NCI-H1417 (cell line): ENCODE measurements around the gene FGF14.

Experiments used
- DNase-seq, 3 experiments: peaks; one replicate each; lab custom pipeline; 2025; lab: John Stamatoyannopoulos, UW

The FGF14 gene

DNA sequence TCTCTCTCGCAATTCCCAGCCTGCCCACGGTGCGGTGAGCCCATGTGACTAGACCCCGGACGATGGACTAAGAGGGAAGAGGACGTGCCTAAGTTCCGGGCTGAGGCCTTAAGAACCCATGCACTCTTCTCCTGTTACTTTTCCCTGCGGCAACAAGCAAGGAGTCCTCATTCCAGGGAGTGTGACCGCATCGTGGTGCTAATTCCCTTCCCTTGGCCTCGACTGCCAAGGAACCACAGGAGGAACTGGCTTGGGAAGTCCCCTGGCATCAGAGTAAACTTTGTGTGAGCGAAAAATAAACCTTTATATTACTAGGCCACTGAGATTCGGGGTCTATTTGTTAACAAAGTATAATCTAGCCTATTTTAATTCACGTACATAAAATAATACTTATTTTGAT, 34.0 kb downstream of the FGF14 start:
- no peak for DNase-seq

DNA sequence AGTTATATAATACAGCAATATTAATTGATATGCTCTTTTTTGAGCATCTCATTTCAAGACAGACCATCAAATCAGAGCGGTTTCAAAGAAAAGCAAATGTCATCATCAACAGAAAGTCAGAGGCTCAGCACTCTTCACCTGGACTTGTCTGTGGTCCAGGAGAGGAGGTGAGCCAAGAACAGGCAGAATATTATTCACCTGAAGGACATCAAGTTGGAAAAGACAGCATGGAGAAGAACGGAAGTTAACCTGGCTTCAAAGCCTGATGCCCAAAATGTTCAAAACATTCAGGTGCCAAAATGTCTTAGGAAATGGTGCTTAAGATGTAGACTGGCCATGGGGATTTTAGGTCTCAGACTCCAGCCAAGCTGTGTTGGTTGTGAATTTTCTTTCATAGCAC, 40.7 kb downstream of the FGF14 start:
- no peak for DNase-seq

DNA sequence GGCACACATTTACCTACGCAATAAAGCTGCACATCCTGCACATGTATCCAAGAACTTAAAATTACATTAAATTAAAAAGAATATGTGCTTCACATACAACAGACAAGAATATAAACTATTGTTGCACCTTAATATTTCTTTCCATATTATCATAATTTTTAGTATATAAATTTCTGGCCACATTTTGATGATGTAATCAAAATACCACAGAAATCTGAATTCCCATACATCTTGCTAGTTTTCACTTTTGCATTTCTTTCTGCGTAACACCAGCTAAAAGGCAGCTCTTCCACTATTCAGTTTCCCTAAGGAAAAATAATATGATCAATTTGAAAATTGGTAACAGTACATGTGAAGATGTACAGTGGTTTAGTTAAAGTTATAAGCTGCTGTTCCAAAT, 42.6 kb downstream of the FGF14 start:
- DNase-seq: no peak

DNA sequence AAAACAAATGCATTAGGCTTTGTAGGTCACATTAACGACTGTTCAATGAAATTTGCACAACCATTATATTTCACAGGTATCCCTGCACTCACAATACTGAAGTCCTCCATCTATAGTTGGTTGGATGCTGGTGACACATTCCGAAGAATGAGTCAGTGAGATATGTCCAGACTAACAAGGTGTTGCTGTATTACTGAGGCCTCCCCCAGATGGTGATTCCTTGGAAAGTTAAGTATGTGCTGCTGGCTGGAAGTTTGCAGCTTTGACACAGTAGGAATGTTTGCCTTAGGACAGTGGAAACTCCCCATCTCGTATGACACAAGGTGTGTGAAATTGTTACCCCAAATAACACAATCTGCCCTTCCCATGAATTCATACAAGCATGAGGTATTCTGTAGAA, 46.6 kb downstream of the FGF14 start:
- no peak for DNase-seq

DNA sequence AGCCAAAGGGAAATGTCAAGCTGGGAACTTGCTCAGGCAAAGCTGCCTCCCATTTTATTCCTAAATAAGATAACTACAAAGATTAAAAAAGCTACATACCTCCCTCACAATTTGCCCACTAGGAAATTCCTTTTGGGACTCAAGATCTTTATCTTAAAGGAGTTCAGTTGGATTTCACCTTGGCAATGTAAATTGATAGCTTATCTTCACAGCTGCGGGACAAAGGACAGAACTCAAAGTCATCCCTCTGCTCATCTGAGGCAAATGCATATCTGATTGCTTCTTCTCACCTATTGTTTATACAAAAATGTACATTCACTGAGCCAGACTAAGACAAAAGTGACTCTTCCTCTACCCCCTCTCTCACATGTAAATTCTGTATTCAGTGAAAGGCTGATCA, 47.8 kb downstream of the FGF14 start:
- DNase-seq: no peak

DNA sequence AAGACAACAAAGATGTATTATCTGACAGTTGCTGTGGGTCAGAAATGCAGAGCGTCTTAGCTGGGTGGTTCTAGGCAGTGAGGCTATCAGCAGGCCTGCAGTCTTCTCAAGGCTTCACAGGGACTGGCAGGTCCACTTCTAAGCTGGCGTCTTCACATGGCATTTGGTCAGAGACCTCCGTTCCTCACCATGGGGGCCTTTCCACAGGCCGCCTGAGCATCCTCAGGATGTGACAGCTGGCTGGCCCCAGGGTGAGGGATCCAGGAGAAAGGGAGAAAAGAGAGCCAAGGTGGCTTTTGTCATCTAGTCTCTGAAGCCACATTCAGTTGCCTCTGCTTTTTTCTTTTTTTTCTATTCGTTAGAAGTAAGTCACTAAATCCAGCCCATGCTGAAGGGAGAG, 50.3 kb downstream of the FGF14 start:
- no peak for DNase-seq

DNA sequence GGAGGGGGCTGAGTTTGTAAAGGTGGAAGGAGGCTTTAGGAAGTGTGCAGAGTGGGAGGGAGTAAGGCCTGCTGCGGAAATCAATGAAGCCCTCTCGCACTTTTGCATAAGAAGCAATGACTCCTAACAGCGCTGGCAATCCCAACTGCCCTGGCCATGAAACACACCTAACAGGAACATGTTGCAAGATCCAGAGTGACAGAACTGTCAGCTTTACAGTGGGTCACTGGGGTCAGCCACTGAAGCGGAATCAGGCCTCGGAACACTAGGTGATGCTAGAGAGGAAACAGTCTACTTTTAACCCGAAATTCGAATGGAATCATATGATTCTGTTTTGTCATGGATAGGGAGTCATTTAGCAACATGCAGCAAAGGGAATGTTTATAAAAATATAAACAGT, 54.4 kb downstream of the FGF14 start:
- no peak for DNase-seq

DNA sequence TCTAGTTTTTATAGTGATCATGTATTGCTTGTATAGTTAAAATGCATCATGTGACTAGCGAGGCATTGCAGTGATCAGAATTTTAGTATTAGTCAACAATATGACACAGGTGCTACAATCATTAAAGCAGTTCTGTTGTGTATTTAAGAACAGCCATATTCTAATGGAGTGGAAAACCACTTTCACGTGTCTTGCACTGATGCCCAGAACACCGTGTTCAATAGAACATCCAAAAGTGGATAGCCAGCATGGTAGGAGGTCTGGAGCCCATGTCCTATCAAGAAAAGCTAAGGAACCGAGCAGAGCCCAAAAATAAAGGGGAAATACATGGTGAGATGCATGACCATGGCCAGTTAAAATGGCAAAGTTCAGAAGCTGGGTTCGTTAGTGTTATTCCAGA, 55.1 kb downstream of the FGF14 start:
- no peak for DNase-seq

DNA sequence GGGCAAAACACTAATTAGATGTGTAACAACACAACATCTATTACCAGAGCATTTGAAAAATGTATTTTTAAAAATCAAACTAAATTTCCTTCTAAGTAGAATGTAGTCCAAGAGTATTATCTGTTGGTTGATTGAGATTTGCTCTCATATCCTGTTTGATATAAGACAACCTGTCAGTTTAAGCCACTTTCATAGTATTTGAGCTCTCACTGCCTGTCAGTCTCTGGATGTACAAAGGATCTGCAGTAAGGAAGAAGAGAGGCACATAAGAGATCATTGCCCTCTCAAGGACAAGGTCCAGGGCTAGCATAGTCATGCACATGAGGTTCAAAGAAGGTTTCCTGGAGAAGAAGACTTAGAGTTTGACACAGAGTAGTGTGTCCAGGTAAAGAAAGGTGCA, 57.4 kb downstream of the FGF14 start:
- DNase-seq: no peak

DNA sequence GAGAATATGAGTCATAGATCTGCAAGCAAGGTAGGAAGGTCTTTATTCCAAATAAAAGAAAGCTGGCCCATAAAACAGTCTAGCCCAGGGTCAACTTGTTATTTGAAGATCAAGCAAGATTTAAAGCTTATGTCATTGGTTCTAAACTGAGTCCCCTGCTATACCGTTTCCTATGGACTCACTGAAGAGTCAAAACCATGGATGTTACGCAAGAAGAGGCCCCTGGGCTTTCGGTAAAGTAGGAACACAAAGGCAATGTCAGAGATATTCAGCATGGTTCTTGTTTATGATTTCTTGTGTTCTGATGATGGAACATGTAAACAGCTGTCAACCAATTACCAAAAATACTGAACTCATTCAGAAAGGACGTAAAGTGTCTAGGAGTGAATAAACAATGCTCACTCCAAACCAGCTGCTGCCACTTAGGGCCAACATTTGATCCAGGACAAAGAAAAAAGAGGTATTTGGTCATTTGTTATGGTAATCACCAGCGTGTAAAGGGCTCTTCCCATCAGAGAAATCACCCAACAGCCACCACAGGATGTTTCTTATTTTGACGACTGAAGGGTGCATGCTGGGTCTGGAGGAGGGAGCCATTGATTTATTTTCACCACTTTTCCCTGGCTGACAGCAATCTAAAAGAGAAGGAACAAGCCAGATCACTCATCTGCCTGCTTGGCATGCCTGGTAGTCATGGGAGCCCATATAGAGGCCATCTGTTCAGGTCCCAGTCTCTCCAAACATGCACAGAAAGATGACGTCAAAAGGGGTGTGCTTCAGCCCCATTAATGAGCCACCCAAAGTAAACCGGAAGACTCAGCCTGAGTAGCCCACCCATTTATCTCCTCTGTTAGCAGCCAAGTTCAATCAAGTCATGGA, 68.3 kb downstream of the FGF14 start:
- peak; percentile 69 to 88 (median 74) for DNase-seq

DNA sequence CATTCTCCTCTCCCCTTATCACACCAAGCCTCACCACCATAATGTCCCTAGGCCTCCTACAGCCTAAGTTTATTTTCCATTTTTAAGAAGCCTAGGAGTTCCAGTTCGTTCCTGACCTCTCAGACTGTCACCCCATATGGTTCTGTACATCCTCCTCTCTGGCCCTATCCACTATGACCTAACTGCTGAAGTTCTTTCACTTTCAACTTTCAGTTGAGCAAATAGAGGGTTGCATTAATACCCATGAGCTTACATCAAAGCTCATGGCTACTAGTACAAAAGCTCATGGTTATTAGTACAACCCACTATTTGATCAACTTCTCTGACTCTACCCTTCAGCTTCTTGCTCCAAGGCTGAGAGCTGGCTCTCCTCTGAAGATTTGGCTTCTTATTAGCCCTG, 72.9 kb downstream of the FGF14 start:
- no peak for DNase-seq

DNA sequence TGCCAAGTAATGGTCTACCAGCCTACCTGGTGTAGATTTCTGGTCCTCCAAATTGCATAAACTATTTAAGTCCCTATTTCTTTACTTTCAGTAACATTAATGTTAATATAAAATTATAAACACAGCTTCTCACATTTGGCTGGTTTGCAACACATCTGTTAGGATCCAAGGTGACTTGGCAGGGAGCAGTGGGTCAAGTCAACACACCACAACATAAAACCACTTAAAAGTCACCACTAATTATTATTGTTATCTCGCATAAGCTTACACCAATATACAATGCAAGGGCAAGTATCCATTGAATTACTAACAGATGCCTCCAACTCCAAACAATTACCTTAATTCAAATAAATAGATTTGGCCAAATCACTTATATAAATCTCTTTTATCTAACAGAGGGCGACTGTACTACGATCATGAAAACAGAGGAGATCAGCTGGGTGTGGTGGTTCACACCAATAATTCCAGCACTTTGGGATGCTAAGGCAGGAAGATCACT, 74.7 kb downstream of the FGF14 start:
- no peak for DNase-seq

DNA sequence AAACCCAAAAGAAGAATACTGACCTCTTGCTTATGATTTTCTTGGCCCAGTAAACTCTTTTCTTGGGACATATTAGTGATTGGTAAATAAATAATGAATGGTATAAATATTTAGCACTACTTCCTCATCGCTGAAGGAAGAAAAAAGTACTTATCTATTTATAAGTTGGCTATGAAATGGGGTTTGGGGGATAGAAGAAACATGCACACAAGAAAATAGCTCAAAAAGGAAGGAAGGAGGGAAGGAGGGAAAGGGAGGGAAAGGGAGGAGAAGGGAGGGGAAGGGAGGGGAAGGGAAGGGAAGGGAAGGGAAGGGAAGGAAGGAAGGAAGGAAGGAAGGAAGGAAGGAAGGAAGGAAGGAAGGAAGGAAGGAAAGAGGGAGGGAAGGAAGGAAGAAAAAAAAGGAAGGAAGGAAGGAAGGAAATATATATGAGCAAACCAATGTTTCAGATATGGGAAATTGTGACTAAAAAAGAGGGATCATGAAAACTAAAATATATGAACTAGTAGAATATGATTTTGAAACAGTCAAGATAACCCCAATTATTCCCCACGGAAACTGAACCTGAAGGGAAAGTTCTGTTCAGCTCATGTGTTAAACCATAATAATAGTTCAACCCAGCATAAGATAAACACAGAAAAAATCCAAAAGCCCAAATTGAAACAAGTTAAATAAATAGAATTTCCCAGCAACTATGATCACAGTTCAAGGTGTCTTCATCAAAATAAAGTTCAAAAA, 75.3 kb downstream of the FGF14 start:
- DNase-seq: no peak

DNA sequence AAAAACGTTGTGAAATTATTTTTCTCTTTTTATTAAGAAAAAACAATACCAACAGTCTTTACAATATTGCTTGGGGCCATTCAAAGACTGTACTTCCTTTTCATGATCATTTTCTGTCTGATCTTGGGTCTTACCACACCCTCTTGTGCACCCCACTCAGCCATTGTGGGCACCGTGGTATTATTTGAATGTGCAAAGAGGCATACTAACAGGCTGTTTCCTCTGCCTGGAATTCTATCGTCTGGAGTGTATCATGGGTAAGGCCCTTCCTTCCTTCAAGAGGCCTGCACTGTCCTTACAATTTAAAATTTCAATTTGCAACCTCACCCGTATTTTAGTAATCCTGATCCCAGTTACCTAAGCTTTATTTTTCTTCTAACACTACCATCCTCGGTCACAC, 76.5 kb downstream of the FGF14 start:
- no peak for DNase-seq

DNA sequence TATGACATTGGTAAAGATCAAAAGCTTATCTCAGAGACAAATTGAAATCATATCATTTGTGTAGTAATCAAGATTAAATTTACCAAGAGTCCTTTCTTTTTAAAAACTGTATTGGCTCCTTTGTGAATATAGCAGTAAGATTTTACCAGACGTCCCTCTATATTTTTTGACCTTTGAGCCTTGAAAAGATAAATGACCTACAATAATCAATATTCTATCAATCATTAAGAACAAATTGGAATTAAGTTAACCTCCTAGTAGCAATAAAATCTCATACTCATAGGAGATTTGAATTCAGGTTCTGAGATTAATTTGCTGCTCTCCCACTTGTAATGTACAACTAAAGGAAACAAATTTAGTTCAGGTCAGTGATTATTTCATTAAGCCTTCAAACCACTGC, 78.3 kb downstream of the FGF14 start:
- no peak for DNase-seq

DNA sequence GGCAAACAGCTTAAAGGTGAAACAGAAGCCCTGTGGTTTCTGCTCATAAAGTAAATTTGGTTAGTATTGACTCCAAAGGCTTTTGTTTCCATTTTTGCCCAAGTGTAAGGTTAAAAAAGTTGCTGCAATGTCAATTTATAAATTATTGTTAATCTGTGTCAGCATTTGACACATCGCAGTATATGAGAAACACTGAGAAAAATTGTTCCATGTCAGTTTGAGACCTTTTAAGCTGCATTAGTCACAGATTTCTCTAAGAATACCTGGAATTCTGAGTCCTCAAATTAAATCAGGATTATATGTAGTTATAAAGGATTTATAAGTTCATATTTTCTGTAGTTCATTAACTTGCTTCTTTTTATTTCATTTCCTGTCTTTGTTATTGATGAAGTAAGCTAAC, 78.8 kb downstream of the FGF14 start:
- DNase-seq: no peak

DNA sequence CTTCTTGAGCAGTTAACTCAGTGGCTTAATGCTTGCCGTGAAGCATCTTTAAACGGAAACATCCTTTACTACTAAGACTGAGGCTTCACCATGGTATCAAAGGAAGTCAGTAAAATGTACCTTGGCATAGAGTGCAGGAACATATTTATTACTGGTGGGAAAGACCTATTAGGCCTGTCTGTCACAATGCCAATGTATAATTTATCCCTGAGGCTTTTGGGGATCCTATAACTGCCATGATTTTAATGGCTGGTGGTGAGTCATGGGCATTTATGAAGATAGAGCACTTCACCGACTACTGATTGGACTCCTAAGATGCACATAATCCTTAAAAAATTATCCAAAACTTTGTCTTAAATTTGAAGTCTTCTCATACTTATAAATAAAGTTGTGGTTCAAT, 79.6 kb downstream of the FGF14 start:
- DNase-seq: no peak

DNA sequence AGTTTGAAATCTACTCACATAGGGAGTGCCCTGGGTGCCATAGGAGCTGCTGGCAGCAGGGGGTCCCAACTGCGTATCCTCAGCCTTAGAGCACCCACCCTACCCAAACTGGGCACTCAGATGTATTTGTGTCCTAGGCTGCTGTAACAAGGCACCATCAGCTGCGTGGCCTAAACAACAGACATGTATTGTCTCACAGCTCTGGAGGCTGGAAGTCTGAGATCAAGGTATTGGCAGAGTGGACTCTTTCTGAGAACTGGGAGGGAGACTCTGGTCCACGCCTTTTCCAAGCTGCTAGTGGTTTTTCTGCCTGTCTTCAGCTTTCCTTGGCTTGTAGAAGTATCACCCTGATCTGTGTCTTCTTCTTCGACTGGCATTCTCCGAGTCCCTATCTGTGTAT, 83.6 kb downstream of the FGF14 start:
- no peak for DNase-seq

DNA sequence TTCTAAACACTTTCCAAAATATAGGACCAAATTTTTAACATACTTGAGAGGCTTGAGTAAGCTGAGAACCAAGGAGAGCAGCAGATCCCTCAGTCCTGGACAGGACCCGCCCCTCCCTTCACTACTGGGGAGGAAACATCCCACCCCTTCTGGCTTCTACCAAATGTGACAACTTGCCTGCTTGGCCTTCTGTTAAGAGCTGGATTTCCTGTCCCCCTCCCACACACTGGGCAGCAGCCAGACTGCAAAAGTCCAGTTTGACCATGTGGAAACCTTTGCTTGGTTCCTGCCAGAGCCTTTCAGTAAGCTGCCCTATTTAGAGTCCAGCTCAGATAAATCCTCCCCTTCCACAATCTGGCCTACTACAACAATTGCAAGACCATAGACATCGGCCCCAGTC, 84.3 kb downstream of the FGF14 start:
- DNase-seq: no peak

DNA sequence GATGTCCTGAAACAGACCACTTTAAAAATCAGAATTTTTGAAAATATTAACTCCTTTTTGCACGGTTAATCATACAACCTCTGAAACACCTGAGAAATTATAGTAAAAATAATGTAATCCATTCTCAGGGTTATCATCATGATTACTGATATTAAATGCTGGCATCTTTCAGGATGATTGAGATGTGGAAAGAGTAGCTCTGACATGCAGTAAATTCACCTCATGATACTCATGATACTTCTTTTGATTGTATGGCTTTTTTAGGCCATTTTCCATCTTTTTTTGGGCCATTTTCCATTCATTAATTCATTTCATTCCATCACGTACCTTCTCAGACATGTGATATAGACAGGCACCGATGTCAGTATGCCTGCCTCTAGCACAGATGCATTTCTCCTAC, 85.1 kb downstream of the FGF14 start:
- DNase-seq: no peak

DNA sequence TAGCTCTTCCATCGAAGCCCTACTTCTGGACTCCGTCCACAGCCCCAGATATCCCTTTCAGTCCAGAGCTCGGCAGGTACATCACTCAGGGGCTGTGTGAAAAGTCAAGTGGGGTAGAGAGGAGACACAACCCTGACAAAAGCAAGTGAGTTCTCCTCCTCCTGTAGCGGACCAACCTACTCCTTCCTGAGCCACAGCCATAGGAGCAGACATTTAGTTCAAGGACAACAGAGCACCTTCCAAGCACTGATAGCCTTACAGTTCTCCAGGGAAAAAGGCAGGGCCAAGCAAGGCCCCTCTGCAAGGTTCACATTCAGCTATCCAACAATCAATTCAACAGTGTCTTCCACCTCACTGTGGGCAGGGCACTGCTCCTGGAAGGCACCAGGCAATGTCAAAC, 89.0 kb downstream of the FGF14 start:
- DNase-seq: no peak

DNA sequence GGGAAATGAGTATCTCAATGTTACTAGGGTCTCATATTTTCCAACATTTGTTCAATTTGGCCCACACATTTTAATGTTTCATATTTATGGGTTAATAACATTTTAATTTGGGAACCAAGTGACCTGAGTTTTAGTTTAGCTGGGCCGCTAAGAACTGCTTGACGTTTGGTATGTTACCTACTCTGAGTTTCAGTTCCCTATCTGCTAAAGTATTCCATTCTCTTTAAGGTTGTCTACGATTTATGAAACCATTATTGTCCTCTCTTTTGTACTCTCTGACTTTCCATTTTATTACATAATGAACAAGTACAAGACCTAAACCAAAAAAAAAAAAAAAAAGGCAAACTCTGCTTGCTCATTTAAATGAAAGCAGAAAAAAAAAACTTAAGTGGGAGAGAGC, 89.9 kb downstream of the FGF14 start:
- no peak for DNase-seq

DNA sequence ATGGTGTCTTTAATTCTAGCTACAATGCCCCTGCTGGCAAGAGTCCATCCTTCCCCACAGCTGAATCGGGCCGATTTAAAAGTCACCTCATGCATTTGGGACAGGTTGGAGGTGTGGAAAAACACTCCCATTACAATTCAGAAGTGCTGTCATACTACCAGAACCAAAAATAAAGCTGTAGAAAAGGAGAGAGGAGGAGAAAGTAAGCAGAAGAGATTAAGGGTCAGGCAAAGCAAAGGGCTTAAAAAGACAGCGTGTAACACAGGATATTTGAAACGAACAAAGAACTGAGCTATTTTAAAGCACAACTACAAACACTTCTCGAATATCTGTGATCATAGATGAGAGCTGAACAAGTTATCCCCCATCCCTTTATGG, 90.4 kb downstream of the FGF14 start:
- no peak for DNase-seq
